GM21390 (cell line): Measurements from ENCODE around the gene PDGFD.

Source experiments
- ATAC-seq: cut with Tn5 transposase; IDR thresholded peaks from one replicate; pipeline ENCODE4 v1.9.1; 2021; ENCODE audit not compliant: unreplicated experiment

PDGFD gene

DNA sequence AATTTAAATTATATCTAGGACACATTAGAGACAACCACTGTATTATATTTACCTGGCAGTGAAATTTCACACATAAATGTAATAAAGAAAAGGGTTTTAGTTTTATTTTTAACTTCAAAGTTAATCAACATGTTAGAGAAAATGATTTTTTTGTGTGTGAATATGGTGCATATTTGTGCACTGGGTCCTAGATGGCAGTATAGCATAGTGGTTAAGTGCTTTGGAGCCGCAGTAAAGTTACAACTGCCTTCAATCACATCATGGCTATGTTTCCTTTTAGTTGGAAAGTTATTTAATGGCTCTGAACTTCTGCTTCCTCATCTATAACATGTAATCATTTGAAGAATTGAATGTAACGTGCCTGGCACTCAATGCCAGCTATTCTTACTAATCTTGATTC is 236.4 kb downstream of the PDGFD start:
- no peak for ATAC-seq

DNA sequence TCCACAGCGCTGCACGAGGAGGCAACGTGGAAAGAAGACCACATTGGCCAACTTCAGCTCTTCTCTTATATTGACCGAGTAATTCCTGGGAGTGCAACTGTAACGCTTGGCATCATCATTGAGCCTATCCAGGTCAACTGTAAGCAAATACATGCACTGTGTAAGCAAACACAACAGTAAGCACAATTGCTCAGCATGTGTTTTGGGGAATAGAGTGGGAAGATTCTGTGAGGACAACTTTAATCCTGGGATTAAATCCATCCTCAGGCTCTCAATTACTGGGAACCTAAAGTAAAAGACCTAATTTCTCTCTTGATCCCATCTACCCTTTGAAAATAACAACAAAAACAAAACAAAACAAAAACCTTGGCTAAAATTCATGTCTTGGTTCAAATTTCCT is 237.0 kb downstream of the PDGFD start:
- no peak for ATAC-seq

DNA sequence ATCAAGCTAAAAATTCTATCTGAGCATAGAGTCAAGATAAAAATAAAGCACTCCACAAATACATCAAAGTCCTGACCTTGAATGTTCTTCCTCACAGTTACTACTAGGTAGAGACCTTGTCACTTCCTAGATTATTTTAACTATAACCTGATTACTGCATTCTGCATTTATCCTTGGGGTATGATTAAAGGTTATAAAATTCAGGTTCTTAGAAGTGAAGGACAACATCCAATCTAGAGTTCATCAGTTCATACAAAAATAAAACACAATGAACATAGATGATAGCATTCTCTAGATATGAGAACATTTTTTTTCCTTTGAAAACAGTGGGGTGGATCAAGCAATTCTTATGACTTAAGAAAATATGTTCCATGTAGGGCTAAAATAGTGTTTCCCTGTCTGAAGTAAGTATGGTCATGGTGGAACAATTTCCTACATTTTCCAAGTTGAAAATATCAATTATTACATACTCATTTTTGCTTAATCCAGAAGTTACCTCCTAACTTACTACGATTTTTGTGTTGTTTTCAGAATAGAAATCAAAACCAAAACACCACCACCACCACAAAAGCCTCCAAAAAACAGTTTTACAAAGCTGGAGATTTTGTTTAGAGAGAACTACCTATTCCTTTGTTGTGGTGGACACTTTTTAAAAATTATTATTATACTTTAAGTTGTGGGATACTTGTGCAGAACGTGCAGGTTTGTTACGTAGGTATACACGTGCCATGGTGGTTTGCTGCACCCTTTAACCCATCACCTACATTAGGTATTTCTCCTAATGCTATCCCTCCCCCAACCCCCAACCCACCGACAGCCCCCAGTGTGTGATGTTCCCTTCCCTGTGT is 239.6 kb downstream of the PDGFD start:
- no peak for ATAC-seq

DNA sequence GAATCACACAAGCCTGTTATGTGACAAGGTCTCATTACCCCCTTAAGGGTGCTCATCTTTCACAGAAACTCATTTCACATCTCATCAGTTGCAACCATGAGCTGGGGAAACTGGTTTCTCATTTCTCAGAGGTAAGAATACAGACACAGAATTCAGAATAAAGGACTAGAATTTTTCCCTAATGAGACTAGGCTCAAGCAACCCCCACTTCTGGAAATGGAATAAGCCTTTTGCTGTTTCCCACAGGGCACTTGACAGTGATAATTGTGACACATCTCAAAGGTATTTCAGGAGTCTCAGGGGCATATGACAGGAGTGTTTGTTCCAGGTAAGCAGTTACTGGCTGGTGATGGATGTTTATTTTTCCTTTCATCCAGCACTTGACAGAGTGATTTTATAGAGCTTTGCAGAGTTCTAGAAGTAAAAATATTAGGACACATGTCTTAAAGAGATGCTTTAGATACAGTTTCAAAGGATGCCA is 240.5 kb downstream of the PDGFD start:
- peak; percentile 42 for ATAC-seq

DNA sequence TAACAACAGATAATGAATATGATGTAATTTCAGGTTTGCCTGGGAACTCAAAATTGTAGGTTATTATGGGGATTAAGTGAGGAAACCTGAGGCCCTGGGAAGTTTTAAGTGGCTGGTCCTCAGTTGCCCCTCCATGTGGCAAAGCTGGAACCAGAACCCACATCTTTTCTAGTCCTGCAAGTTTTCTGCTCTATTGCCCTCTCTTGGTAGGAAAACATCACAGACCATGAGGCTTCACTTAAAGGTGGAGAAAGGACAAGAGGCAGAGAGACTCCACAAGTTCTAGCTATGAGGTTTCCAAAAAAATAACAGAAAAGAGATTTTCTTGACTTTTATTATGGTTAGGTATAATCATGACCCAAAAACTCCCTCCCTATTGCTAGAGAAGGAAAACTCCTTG is 243.0 kb downstream of the PDGFD start:
- no peak for ATAC-seq

DNA sequence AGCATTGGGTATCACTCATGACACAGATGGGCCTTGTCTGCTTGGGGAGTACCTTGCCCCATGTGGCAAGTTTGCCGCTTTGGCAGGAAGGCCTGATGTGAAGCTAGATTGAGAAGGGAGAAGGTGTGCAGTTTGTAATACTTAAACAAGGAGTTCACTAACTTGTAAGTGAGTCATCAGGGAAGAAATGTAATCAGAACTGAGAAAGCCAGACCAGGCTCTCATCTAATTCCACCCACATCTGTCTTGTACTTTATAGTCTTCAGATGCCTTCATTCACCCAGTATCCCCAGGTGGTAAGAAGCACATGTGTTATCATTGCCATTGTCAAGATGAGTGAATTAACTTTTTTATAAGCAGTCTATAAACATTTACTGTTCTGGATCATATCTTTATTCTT is 243.5 kb downstream of the PDGFD start:
- ATAC-seq = peak; percentile 59

DNA sequence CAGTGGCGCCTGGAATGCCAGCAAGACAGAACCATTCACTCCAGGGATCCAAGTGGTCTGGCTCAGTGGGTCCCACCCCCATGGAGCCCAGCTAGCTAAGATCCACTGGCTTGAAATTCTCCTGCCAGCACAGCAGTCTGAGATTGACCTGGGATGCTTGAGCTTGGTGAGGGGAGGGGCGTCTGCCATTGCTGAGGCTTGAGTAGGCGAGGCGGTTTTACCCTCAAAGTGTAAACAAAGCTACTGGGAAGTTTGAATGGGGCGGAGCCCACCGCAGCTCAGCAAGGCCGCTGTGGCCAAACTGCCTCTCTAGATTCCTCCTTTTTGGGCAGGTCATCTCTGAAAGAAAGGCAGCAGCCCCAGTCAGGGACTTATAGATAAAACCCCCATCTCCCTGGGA is 253.2 kb downstream of the PDGFD start:
- ATAC-seq = no peak

DNA sequence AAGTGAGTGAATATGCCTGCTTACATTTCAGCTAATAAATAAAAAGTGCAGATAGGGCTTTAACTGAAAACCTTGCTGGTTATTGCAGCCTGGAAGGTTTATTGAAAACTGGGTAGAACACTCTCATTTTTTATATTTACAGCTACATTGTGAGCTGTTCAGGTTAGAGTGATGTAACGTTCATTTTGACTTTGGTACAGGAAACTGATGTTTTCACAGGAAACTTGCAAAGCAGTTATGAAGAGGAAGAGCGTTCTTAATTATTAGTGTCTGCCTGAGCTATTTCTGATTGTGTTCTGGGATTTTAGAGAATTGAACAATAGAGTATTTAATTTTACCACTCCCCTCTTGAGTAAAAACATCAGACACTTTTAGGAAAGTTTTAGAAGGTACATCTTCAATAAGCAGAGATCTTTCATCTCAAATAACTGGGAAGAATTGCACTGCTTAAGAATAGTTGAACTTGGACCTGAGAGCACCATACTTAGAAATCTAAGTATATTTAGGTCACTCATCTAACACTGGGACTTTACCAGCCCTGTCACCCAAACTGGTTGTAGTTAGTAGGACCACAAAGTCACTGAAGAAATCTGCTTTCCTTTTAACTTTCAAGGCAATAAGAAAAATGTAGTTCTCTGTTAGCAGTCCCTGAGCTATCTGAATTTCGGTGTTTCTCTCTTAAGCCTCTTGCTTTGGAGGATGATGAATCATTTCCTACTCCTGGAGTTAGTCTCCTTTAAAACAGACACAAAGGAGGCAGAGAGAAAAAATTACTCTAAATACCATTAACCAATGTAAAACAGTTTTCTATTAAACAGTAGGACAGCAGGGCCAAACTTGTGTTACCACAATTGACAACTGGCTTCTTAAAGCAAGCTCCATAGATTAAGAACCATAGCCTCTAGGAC is 256.1 kb downstream of the PDGFD start:
- peak; percentile 13 for ATAC-seq

DNA sequence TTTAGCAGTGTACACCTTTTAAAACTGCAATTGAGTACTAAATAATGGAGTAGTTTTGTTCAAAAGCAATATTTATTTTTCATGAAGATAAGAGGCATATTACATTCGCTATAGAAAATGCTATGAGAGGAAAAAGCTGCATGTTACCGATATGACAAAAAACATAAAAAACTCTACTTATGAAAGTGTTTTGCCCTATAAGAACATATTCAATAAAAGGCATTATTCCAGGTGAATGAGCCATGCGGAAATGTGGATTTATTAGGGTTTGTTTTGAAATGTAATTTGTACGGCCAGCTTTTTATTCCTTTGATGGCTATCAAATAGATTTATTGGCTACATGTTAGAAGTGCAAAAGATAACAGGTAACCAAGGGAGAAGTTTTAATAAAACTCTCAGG is 256.8 kb downstream of the PDGFD start:
- no peak for ATAC-seq

DNA sequence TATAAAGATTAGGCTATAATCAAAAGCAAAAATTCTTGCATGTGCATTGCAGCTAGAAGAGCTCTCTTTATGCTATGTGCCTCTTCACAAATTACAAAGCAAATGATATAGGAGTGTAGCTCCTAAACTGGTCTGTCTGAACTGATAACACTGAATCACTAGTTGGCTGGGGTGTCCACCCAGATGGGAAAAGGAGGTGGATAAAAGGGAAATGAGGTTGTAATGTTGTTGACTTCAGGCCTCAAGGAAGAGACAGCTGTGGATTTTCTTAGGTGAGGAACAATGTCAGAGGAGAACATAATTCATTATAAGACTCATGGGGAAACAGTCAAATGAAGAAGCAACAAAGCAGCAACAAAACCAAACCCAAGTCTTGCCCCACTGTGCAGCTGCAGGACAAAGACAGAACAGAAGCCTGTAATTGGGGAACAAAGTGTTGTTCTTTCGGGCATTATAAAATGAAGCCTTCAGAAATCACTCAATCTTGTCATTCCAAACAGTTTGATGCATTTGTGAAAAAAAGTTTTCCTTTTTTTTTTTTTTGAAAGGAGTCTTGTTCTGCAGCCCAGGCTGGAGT is 257.6 kb downstream of the PDGFD start:
- ATAC-seq = no peak

DNA sequence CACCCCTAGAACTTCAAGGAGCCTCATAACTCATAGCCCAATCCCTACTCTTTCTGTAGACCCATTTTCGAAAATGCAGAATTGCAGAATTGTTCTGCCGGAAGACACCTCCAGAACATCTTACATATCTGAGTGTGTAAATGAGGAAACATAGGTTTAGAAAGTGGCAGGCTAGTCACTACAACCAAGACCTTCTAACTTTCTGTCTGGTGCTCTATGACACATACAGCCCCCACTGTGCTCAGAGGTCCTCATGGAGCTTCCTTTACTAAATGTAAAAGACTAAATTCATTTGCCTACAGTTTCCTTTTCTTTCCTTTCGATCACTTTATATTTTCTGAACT is 259.7 kb downstream of the PDGFD start:
- ATAC-seq = peak; percentile 80

DNA sequence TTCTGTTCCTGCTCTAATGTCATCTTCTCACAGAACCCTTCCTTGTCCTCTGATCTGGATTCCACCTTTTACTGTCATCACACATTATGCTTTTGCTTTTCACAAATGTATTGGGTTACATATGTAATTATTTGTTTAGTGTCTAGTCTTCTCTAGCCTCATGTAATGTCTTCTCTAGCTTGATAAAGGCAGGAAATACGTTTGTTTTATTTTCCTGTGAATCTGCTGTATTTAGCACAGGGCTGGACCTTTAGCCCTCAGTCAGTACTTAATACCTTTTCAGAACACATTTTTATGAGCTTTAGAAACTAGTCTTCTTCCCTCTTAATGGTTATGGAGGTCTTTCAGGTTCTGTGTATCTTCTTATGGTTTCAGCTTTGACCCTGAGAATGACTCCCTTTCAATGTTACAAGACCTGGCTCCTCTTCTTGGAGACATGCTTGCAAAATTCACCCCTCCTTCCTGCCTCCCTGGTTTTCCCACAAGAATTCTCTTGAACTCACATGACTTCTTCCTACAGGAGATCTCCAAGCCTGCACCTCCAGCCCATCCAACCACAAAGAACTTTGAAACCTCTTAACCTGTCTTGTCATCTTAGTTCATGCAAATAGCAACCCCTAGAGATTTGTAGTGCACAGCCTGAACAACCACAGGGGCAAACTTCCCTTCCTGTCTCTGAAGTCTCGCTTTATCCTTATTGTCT is 260.2 kb downstream of the PDGFD start:
- ATAC-seq = peak; percentile 79

DNA sequence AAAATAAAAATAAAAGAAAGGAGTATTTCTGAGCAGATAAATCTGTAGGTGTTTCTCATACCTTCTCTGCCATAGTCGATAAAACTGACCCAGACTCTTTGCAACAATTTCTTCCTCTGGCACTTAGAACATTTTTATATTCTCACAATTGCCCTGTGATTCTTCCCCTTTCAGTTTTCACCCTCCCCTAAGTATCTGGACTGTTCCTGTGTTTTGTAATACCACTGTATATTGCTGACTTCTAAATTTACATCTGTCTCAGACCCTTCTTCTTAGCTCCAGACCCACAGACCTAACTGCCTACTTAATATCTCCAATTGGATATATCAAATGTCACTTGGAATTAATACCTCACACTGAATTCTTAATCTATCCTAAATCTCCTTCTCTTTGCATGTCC is 261.0 kb downstream of the PDGFD start:
- ATAC-seq = no peak

DNA sequence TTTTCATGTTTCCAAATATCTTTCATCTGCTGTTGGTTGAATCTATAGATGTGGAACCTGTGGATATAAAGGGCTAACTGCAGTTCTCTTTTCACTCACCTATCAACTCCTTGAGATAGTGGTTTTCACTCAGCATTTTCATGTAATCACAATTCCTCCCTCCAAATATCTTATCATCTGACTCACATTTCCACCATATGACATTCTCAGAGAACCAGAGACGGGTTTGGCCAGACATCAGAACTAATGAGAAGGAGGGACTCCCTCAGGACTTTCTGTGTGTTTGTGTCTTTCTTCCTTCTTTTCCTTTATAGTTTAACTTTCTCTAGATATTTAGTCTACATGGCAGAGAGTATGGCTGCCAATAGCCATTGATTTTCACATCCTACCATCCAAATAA is 262.3 kb downstream of the PDGFD start:
- ATAC-seq = no peak

DNA sequence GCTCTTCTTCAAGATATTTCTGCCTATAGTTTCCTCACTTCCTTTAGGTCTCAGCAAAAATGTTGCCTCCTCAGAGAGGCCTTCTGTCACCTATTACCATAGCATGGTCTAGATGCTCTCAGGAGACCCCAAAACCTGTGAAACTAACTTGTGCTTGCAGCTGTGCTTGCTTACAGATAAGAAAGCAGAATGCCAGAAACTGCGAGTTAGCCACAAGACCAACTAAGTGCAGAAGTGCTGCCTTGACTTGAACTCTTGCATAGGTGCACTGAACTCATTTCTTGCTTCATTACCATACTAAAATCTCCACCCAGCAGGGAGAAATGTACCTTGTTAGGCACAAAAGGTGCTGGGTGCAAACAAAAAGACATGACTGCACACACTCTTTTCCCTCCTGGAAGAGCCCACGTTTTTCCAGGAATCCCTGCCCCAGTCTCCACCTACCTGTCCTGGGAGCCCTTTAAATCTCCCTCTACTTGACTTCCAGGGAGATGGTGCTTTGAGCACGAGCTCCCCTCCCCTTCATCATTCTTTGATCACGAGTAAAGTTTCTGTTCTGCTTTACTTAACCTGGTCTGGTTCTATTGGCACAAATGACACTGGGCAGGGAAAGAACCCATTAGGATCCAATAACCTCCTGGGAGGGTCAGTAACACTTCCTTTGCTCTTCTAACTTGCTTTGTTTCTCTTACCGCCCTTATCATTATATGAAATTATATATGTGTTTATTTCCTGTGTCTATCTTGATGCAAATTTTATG is 265.2 kb downstream of the PDGFD start:
- ATAC-seq = peak; percentile 72

DNA sequence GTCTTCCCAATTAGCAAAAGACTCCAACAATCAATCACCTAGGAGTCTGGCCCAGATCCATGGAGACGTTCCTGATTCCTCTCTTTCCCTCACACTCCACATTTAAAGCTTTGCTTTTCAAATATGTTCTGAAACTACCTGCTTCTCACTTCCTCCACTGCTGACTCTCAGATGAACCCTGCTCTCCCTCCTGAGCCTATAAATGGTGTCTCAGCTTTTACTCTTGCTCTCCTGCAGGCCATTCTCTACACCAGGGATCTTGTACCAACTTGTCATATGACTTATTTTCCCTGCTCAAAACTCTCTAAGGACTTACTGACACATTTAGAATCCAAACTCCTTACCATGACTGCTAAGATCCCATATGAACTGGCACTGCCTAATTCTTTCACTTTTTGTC is 265.9 kb downstream of the PDGFD start:
- peak; percentile 62 for ATAC-seq

DNA sequence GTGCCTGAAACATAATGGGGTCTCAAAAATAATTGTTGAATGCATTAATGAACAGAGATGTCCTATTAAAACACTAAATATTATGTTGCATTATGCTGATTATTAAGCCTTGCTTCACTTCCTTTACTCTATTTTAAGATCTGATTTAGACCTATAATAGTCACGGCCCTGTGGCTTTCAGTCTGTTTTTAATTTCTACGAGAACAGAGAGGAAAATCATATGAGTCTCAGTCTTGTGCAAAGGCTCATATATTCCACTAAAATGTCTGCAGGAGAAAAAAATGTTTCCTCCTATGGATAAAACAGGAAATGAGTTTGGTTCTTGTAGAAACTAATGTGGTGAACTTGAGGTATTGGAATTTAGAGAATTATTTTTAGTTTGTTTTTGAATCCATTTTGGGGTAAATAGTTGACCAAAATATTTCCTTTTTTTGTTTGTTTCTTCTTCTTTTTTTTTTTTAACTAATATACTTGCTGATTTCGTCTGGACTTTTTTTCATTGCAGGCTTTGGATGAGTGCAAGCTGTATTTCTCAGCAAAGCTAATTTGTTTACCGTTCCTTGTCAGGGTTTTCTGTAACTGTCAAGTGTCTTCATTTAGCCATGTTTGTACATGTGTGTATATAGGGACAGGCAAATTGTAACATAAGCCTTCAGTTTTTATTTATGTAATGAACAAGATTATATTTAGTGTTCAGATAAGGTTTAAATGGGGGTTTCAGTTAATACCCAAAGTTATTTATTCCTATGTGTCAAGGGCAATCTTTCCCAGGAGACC is 266.6 kb downstream of the PDGFD start:
- ATAC-seq = no peak

DNA sequence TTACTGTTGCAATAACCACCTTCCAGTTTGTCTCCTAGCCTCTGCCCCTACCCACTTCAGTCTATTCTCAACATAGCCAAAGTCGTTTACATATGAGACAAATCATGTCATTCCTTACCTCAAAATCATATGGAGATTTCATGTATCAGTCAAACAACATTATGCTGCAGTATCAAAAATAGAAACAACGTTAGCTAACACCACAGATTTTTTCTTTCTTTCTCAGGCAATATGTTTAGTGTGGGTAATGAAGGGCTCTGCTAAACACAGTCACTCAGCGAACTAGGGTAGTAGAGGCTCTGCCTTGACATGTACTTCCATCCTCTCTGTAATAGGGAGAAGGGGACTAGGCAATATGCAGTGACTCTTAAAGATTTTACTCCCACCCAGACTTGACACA is 268.8 kb downstream of the PDGFD start:
- no peak for ATAC-seq

DNA sequence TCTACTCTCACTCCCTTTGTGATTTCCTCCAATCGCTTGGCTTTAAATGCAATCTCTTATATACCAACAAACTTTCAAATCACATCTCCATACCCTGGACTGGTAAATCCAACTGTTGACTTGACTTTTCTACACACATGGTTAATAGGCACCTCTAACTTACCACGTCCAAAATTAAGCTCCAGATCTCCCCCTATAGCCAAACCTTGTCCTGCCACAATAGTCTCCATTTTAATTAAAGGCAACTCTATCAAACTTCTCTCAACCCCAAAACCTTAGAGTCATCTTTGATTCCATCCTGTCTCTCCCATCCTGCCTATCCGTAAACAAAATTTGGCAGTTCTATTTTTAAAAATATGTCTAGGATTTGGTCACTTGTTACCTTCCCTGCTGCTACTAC is 269.3 kb downstream of the PDGFD start:
- ATAC-seq = no peak

DNA sequence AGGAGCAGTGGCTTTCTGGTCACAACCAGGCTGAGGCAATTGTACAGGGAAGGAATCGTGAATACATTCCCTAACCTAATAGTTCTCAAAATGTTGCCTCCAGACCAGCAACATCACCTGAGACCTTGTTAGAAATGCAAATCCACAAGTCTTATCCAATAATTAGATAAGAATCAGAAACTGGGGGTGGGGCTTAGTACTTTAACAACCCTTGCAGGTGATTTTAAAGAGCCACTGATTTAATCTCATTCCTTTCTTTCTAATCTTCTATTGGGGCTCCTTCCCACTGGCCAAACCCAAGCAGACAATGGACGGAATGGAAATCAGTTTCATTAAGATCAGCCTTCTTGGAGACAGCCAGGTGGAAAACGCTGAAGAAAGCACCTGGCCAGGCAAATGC is 269.9 kb downstream of the PDGFD start:
- ATAC-seq = no peak
